T-helper 2 cell treated with Interferon-gamma antibody and Interleukin-4, amounts not matched to agents 5 μg/mL and 100 μg/mL, for 36 hours (primary cell): ENCODE results near the gene RUSC1.
"Not testable (repeated sequence)": the region's sequence is repeated elsewhere in the genome, so short reads cannot be mapped to it uniquely, and the experiment has no call there.

Source experiments
- DNase-seq: peaks from one replicate; pipeline ENCODE4 v3.0.0; 2021; ENCODE audit warnings: low spot score
- H3K27ac Mint-ChIP-seq: one replicate; pipeline ENCODE4 v1.8.0; 2021; ENCODE audit warnings: mild to moderate bottlenecking, mixed read lengths
- H3K27me3 Mint-ChIP-seq: one replicate; pipeline ENCODE4 v1.8.0; 2021; ENCODE audit warnings: low read depth, mixed read lengths
- H3K36me3 Mint-ChIP-seq: one replicate; pipeline ENCODE4 v1.8.0; 2021; ENCODE audit warnings: low read depth, mixed read lengths
- H3K4me1 Mint-ChIP-seq: one replicate; pipeline ENCODE4 v1.8.0; 2021; ENCODE audit warnings: low read depth, mixed read lengths
- H3K4me3 Mint-ChIP-seq: one replicate; pipeline ENCODE4 v1.8.0; 2022; ENCODE audit warnings: mild to moderate bottlenecking, moderate library complexity, mixed read lengths
- H3K9me3 Mint-ChIP-seq: one replicate; pipeline ENCODE4 v1.8.0; 2021; ENCODE audit warnings: mixed read lengths

RUSC1 gene

DNA sequence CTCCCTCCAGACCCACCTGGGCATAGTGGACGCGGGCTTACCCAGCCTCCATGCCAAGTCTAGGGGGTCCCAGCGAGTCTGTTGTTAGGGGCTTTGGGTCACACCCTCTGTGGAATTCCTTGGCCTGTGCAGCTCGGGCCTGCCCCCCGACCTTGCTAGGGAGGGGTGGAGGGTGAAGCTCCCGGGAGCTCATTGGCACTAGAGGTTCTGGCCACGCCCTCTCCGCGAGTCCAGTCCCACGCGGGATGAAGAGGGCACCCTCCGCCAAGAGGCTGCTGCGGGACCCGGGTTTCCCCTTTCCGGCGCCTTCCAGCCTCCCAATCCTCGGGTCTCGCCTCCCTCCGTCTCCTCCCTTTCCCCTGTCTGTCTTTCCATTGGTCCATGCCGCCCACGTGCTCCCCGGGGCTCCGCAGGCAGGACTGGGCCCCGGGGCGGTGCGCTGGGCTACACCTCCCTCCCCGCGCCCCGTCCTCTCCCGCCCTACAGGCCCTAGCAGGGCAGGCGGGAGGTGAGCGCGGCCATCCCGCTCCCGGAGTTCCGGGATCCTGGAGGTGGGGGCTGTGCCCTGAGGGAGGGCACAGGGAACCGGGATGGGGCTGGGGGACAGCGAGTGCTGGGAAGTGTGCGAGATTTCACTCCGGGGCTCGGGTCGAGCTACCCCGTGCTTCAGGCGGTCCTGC is 3.5 kb downstream of the RUSC1 start:
- H3K4me3 Mint-ChIP-seq, result peak overlapping the region; percentile 86
- peak overlapping the region; percentile 87 for H3K27ac Mint-ChIP-seq
- H3K9me3 Mint-ChIP-seq, result no peaks in the 10 kb centered on the region
- H3K36me3 Mint-ChIP-seq, result peaks cover 13% of the 10 kb centered on the region
- DNase-seq, result peak; percentile 95
- H3K27me3 Mint-ChIP-seq, result no peaks in the 10 kb centered on the region
- peaks cover 31% of the 10 kb centered on the region for H3K4me1 Mint-ChIP-seq

DNA sequence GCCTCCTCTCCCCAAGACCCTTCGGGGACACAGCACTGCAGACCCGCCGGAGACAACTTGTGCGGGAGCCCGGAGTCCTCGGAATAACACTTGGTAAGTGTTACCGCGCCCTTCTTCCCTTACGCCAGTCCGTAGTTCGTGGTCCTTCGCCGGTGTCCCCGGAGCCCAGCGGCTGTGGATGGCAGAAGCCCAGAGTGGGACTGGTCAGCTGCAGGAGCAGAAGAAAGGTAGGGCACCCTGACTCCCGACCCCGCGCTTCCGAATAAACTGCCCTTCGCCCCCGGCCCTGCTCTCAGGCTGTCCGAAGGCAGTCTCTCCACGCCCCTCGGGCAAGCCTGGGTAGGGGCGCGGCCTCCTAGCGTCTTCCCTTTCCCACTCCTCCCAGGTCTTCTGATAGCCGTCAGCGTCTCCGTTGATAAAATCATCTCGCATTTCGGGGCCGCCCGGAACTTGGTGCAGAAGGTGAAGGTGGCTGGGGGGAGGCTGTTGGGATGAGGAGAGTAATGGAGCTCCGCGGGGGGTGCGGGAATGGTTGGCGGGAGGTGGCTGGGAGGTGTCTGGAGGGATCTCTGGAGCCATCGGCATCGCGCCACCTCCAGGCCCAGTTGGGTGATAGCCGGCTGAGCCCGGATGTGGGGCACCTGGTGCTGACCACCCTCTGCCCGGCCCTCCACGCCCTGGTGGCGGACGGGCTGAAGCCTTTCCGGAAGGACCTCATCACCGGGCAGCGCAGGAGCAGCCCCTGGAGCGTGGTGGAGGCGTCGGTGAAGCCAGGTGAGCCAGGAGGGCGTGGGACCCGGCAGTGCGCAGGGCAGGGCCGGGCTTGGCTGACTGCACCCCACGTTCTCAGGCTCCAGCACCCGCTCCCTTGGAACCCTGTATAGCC is 4.3 kb downstream of the RUSC1 start:
- DNase-seq, result no peak
- Mint-ChIP-seq H3K36me3 (peaks cover 10% of the 10 kb centered on the region), H3K9me3 (no peaks in the 10 kb centered on the region)

DNA sequence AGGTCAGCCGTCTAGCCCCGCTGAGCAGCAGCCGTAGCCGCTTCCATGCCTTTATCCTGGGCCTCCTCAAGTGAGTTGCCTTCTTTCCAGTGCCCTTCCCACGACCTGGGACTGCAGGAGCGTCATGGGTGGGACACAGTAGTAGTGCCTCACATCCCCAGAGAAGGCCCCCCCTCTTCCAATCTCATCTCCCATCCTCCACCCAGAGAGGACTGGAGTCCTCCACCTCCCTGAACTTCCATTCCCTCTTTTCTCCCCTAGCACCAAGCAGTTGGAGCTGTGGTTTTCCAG is 4.9 kb downstream of the RUSC1 start:
- peak overlapping the region; percentile 86 for H3K4me3 Mint-ChIP-seq
- H3K36me3 Mint-ChIP-seq, result peaks cover 13% of the 10 kb centered on the region
- no peak for DNase-seq
- no peaks in the 10 kb centered on the region for H3K9me3 Mint-ChIP-seq
- H3K27ac Mint-ChIP-seq, result no peak overlapping the region
- H3K27me3 Mint-ChIP-seq, result no peaks in the 10 kb centered on the region
- H3K4me1 Mint-ChIP-seq, result peaks cover 21% of the 10 kb centered on the region

More for the DNA sequence above, 4.3 kb downstream of the RUSC1 start:
- Mint-ChIP-seq H3K4me1 (peaks cover 27% of the 10 kb centered on the region), H3K27me3 (no peaks in the 10 kb centered on the region), H3K27ac (peak overlapping the region; percentile 55), H3K4me3 (peak overlapping the region; percentile 86)

DNA sequence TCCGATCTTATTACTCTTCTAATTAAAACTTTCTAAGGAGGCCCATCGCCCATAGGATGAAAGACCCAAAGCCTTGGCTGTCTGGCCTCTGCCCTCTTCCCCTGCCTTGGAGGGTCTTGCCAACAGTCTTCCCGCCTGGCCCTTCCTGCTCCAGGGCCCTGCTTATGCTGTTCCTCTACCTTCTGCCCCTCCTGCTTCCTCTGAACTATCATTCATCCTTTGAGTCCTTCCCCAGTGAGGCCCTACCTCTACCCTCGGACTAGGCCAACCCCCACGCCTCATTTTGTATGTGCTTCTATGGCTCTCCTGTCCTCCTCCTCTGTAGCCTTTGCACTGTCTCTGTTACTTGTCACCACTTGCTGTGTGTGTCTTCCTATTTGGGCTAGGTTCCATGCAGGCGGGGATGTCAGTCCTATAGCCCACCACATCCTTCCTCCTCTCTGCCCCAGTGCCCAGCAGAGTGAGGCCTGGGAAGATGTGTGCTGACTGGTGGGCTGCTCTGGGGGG is 5.4 kb downstream of the RUSC1 start:
- peaks cover 17% of the 10 kb centered on the region for H3K4me1 Mint-ChIP-seq
- peak overlapping the region; percentile 86 for H3K4me3 Mint-ChIP-seq
- no peak for DNase-seq
- H3K9me3 Mint-ChIP-seq, result no peaks in the 10 kb centered on the region
- H3K27me3 Mint-ChIP-seq, result no peaks in the 10 kb centered on the region
- H3K27ac Mint-ChIP-seq, result peak overlapping the region; percentile 49
- peaks cover 16% of the 10 kb centered on the region for H3K36me3 Mint-ChIP-seq

DNA sequence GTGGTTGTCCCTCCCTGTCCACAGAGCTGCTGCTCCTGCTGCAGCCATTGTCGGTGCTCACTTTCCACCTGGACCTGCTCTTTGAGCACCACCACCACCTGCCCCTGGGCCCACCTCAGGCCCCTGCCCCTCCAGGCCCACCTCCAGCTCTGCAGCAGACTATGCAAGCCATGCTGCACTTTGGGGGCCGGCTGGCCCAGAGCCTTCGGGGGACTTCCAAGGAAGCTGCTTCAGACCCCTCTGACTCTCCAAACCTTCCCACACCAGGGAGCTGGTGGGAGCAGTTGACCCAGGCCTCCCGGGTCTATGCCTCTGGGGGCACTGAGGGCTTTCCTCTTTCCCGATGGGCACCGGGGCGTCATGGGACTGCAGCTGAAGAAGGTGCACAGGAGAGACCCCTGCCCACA is 5.9 kb downstream of the RUSC1 start:
- H3K27me3 Mint-ChIP-seq, result no peaks in the 10 kb centered on the region
- H3K4me3 Mint-ChIP-seq, result no peak overlapping the region
- H3K4me1 Mint-ChIP-seq, result peaks cover 14% of the 10 kb centered on the region
- DNase-seq, result no peak
- peaks cover 18% of the 10 kb centered on the region for H3K36me3 Mint-ChIP-seq
- H3K9me3 Mint-ChIP-seq, result no peaks in the 10 kb centered on the region
- H3K27ac Mint-ChIP-seq, result no peak overlapping the region

DNA sequence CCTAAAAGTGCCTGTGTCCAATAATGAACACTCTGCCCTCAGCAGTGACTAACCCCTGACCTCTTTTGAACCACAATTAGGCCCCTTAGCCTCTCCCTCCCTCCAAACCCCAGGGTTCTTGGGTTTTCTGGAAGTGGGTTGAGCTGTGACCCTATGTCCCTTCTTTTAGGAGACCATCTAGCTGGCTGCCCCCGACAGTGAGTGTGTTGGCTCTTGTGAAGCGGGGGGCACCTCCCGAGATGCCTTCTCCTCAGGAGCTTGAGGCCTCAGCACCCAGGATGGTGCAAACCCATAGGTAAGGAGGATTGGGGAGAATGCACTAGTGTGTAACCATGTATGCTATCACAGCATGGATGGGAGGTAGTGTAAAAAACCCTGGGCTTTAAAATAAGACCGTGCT is 7.3 kb downstream of the RUSC1 start:
- Mint-ChIP-seq H3K27me3 (no peaks in the 10 kb centered on the region), H3K27ac (no peak overlapping the region), H3K4me1 (peaks cover 8% of the 10 kb centered on the region), H3K4me3 (no peak overlapping the region), H3K9me3 (no peaks in the 10 kb centered on the region), H3K36me3 (peaks cover 18% of the 10 kb centered on the region)
- DNase-seq, result no peak

DNA sequence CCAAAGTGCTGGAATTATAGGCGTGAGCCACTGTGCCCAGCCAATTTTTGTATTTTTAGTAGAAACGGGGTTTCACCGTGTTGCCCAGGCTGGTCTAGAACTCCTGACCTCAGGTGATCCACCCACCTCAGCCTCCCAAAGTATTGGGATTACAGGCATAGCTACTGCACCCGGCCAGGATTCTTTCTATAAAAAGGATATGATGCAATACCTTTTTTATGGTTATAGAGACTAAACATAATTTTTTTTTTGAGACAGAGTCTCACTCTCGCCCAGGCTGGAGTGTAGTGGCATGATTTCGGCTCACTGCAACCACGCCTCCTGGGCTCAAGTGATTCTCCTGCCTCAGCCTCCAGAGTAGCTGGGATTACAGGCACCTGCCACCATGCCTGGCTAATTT is 8.2 kb downstream of the RUSC1 start:
- H3K9me3 Mint-ChIP-seq, H3K4me1 Mint-ChIP-seq, H3K27ac Mint-ChIP-seq, H3K4me3 Mint-ChIP-seq, H3K27me3 Mint-ChIP-seq, DNase-seq: not testable (repeated sequence)
- peaks cover 23% of the 10 kb centered on the region for H3K36me3 Mint-ChIP-seq

DNA sequence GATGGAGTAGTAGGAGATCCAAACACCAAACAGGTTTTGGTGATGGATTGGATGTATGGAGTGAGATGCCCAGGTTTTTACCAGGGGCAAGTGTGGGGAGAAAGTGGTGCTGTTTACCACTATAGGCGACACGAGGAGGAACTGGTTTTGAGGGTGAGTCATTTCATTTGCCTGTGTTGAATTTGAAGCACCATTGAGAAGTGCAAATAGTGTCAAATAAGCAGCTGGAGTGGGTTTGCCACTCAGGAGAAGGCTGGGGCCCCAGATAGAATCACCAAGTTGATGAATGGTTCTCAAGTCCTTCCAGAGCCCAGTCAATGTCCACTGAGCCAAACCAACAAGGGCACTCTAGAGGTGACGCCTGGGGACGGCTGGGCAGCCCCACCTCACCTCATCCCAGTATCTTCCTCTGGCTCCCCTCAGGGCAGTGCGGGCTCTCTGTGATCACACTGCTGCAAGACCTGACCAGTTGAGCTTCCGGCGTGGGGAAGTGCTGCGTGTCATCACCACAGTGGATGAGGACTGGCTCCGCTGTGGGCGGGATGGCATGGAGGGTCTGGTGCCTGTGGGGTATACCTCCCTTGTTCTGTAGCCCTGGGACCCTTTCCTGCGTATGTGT is 9.4 kb downstream of the RUSC1 start:
- peaks cover 26% of the 10 kb centered on the region for H3K36me3 Mint-ChIP-seq
- no peaks in the 10 kb centered on the region for H3K27me3 Mint-ChIP-seq
- H3K4me3 Mint-ChIP-seq, result no peak overlapping the region
- no peaks in the 10 kb centered on the region for H3K9me3 Mint-ChIP-seq
- H3K27ac Mint-ChIP-seq, result no peak overlapping the region
- H3K4me1 Mint-ChIP-seq, result peaks cover 8% of the 10 kb centered on the region
- DNase-seq, result no peak

DNA sequence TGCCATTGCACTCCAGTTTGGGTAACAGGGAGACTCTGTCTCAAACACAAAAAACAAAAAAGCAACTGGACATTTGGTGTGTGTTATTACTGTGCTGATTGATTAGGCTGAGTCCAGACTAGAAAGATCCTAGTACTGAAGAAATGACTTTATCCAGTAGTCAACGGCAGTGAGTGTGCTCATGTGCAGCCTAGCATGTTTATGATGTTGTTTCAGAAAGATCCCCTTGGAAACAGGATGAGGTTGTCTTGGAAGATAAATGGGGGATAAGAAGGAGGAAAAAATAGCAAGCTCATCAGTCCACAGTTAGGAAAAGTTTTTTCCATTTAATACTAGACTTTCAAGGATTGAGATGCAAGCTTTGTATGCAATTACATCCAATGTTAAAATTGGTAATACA is 14.3 kb downstream of the RUSC1 start:
- DNase-seq, result no peak
- no peaks in the 10 kb centered on the region for H3K27me3 Mint-ChIP-seq
- H3K27ac Mint-ChIP-seq, result no peak overlapping the region
- H3K9me3 Mint-ChIP-seq, result no peaks in the 10 kb centered on the region
- H3K4me1 Mint-ChIP-seq, result no peaks in the 10 kb centered on the region
- no peak overlapping the region for H3K4me3 Mint-ChIP-seq
- peaks cover 46% of the 10 kb centered on the region for H3K36me3 Mint-ChIP-seq

DNA sequence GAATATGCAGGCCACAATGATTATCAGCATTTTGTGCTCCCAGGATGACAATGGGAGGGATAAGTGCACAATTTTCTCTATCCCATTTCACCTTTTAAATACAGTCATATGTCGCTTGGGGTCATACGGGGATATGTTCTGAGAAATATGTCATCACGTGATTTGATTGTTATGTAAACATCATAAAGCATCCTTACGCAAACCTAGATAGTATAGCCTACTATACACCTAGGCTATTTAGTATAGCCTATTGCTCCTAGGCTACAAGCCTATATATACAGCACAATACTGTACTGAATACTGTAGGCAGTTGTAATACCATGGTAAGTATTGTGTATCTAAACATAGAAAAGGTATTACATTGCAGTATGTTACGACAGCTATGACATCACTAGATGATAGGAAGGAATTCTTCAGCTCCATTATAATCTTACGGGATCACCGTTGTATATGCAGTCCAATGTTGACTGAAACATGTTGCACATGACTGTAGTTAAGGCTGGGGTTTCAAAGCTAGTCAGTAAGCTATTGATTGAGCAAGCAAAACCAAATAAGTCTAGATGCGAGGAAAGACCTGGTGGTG is 18.9 kb downstream of the RUSC1 start:
- H3K4me1 Mint-ChIP-seq, result no peaks in the 10 kb centered on the region
- no peaks in the 10 kb centered on the region for H3K27me3 Mint-ChIP-seq

DNA sequence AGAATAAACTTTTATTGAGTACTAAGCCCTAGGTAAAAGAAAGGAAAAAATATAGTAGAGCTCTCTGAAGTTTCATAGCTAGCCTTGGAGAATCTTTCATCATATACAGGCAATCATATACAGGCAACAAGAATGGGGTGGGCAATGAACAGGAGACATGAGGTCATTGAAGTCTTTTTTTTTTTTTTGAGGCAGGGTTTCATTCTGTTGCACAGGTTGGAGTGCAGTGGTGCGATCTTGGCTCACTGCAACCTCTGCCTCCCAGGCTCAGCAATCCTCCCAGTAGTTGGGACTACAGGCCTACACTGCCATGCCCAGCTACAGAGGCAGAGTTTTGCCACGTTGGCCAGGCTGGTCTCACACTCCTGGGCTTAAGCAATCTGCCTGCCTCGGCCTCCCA is 22.1 kb downstream of the RUSC1 start:
- Mint-ChIP-seq H3K27ac (no peak overlapping the region), H3K36me3 (peaks cover 55% of the 10 kb centered on the region), H3K9me3 (no peaks in the 10 kb centered on the region), H3K4me1 (no peaks in the 10 kb centered on the region), H3K27me3 (no peaks in the 10 kb centered on the region), H3K4me3 (no peak overlapping the region)
- DNase-seq, result no peak

More for the DNA sequence above, 18.9 kb downstream of the RUSC1 start:
- no peak for DNase-seq
- H3K9me3 Mint-ChIP-seq, result no peaks in the 10 kb centered on the region
- peaks cover 59% of the 10 kb centered on the region for H3K36me3 Mint-ChIP-seq
- no peak overlapping the region for H3K4me3 Mint-ChIP-seq
- no peak overlapping the region for H3K27ac Mint-ChIP-seq

DNA sequence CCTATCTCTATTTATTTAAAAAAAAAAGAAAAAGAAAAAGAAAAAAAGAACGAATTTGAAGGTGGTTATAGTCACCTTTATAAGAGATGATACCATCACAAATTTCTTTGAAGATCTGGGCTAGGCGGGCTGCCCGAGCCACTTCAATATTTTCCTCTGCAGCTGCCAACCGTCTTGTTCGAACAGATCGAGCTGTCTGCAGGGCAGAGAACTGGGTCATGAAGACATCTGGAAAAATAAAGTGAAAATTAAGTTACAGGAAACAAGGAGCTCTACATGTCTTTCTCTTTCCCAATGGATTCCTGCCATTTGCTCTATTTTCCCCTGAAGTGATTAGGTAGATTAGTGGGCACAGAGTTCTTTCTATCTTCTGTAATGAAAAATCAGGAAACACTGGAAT is 31.9 kb downstream of the RUSC1 start:
- Mint-ChIP-seq H3K9me3 (no peaks in the 10 kb centered on the region), H3K4me3 (no peak overlapping the region), H3K27me3 (no peaks in the 10 kb centered on the region), H3K27ac (no peak overlapping the region), H3K4me1 (no peaks in the 10 kb centered on the region), H3K36me3 (peaks cover 51% of the 10 kb centered on the region)
- no peak for DNase-seq

DNA sequence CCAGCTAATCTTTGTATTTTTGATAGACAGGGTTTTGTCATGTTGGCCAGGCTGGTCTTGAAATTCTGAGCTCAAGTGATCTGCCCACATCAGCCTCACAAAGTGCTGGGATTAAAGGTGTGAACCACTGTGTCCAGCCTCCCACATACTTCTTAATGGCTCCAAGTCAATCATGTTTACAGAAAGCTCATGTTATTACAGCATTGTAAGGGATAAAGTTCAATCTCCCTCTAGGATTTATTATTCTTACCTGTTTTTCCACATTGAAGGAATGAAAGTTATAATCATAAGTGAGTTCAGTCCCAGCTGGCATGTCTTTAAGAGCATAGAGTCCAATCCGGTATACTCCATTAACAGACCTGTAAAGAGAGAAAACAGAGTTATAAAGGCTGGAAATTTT is 39.4 kb downstream of the RUSC1 start:
- no peak overlapping the region for H3K4me3 Mint-ChIP-seq
- H3K4me1 Mint-ChIP-seq, result no peaks in the 10 kb centered on the region
- no peak overlapping the region for H3K27ac Mint-ChIP-seq
- no peak for DNase-seq
- no peaks in the 10 kb centered on the region for H3K9me3 Mint-ChIP-seq
- H3K36me3 Mint-ChIP-seq, result peaks cover 25% of the 10 kb centered on the region
- H3K27me3 Mint-ChIP-seq, result no peaks in the 10 kb centered on the region

DNA sequence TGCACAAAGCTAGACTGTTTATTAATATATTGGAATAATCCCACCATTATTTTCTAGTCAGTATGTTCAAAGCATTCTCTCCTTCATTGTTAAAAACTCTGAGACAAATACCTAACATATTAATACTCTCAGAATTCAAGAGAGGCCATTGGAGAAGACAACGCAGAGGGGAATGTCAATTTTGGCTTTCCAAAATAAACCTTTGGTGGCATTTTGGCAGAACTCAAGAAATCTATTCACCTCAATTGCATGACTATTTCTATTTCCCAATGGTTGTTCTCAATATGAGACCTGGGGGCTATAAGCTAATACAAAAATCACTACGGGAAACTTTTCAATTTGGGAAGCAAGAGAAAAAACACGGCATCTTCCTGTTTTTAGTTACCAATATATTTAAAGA is 58.5 kb downstream of the RUSC1 start:
- Mint-ChIP-seq H3K27me3 (no peaks in the 10 kb centered on the region), H3K36me3 (peaks cover 42% of the 10 kb centered on the region), H3K27ac (no peak overlapping the region), H3K4me1 (peaks cover 6% of the 10 kb centered on the region), H3K4me3 (no peak overlapping the region), H3K9me3 (no peaks in the 10 kb centered on the region)
- DNase-seq, result no peak
